Activated CD4-positive, alpha-beta memory T cell treated with anti-CD3 and anti-CD28 coated beads, Interleukin-2, amount 10 ng/mL, durations not matched to agents 7 days and 5 days (primary cell): Measurements from ENCODE around the gene OR51Q1. TPM values are rescaled to one million over a fixed set of nuclear protein-coding genes. Genes with fewer than 3 reads are reported as not detected.

Source experiments
- CTCF ChIA-PET: fragments of 350-600 bp; sonication (Branson Sonifier 250); formaldehyde crosslinking; loops from one replicate; lab custom pipeline; 2021; ENCODE audit warnings: antibody characterized with exemption, inconsistent platforms; lab: Charles Lee
- POLR2A ChIA-PET: fragments of 350-600 bp; sonication (Branson Sonifier 250); formaldehyde crosslinking; loops from one replicate; lab custom pipeline; 2021; ENCODE audit warnings: antibody characterized with exemption; lab: Charles Lee
- DNase-seq: peaks from one replicate; pipeline ENCODE4 v3.0.0-alpha.2; 2020
- H3K27ac Mint-ChIP-seq: one replicate; pipeline ENCODE4 v1.8.0; 2021; ENCODE audit warnings: mild to moderate bottlenecking, mixed read lengths
- H3K27me3 Mint-ChIP-seq: one replicate; pipeline ENCODE4 v1.8.0; 2021; ENCODE audit warnings: mixed read lengths
- H3K36me3 Mint-ChIP-seq: one replicate; pipeline ENCODE4 v1.8.0; 2021; ENCODE audit warnings: low read depth, mixed read lengths
- H3K4me1 Mint-ChIP-seq: one replicate; pipeline ENCODE4 v1.8.0; 2021; ENCODE audit warnings: mixed read lengths
- H3K4me3 Mint-ChIP-seq: one replicate; pipeline ENCODE4 v1.8.0; 2021; ENCODE audit warnings: mild to moderate bottlenecking, mixed read lengths
- H3K9me3 Mint-ChIP-seq: one replicate; pipeline ENCODE4 v1.8.0; 2021; ENCODE audit warnings: mixed read lengths
- total RNA-seq, 2 experiments: library from RNA; stranded (reverse); gene quantifications; one replicate each; pipeline ENCODE4 v1.2.3, GENCODE V29; 2021

The OR51Q1 gene
- total RNA-seq, result not detected

DNA sequence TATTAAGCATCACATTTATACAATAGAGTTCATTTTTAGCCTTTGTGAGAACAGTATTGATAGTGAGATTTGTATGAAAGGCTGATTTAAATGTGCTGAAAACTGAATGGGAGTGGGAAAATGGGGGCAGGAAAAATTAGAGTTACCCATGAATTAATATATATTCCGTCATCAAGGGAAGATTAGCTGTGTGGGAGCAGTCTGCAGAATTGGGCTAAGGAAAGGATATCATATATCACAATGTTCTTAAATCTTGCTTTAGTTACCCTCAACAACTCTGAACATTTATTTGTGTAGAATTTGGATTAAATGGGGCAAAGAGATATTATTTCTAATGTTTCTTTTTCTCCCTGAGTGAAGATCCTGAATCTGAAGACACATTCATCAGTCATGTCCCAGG is at the start of gene OR51Q1:
OR51Q1 (plus strand) TSS at position 301 of the 400 bp plus-strand sequence; CDS start at position 391, 90 bp downstream.
- Mint-ChIP-seq H3K4me1 (no peaks in the 10 kb centered on the region), H3K9me3 (no peaks in the 10 kb centered on the region), H3K27ac (no peak within 1 kb of the TSS), H3K4me3 (no peak within 1 kb of the TSS), H3K27me3 (no peaks in the 10 kb centered on the region), H3K36me3 (no peaks in the 10 kb centered on the region)
- POLR2A ChIA-PET, result no interaction called here
- no peak for DNase-seq
- CTCF ChIA-PET, result no interaction called here

GRCh38 chr11:5380740-5381342 is 41.1 kb upstream of the OR51Q1 start:
- Mint-ChIP-seq H3K9me3 (no peaks in the 10 kb centered on the region), H3K4me1 (no peaks in the 10 kb centered on the region), H3K27me3 (no peaks in the 10 kb centered on the region), H3K4me3 (no peak overlapping the region), H3K36me3 (no peaks in the 10 kb centered on the region), H3K27ac (no peak overlapping the region)
- ChIA-PET CTCF (no interaction called here), POLR2A (no interaction called here)
- DNase-seq, result peak; percentile 35

GRCh38 chr11:5383576-5383975 is 38.3 kb upstream of the OR51Q1 start, which contains the start of gene OR51M1:
Gene OR51M1 (plus strand): TSS chr11:5383812. CDS start chr11:5389399, 5,587 bp downstream.
- H3K36me3 Mint-ChIP-seq, result no peaks in the 10 kb centered on the region
- ChIA-PET POLR2A (no interaction called here), CTCF (no interaction called here)
- no peaks in the 10 kb centered on the region for H3K4me1 Mint-ChIP-seq
- no peak for DNase-seq
- no peak within 1 kb of the TSS for H3K27ac Mint-ChIP-seq
- no peaks in the 10 kb centered on the region for H3K9me3 Mint-ChIP-seq
- H3K4me3 Mint-ChIP-seq, result no peak within 1 kb of the TSS
- H3K27me3 Mint-ChIP-seq, result no peaks in the 10 kb centered on the region

GRCh38 chr11:5384335-5384734 is 37.6 kb upstream of the OR51Q1 start:
- ChIA-PET CTCF (no interaction called here), POLR2A (no interaction called here)
- Mint-ChIP-seq H3K27me3 (no peaks in the 10 kb centered on the region), H3K4me3 (no peak overlapping the region), H3K4me1 (no peaks in the 10 kb centered on the region), H3K27ac (no peak overlapping the region), H3K36me3 (no peaks in the 10 kb centered on the region), H3K9me3 (no peaks in the 10 kb centered on the region)
- no peak for DNase-seq

DNA sequence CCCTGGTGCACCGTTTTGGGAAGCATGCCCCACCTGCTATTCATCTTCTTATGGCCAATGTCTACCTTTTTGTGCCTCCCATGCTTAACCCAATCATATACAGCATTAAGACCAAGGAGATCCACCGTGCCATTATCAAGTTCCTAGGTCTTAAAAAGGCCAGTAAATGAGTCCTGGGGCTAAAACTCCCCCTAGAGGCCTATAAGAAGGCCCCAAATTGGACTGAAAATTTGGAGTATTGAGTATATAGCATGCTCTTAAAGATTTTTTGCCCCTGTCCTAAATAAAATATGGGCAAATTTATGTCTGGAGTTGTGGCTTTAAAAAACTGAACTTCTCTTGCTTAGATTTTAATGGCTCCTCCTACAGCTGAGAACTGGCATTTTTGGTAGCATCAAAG is 31.7 kb upstream of the OR51Q1 start:
- H3K27me3 Mint-ChIP-seq, result no peaks in the 10 kb centered on the region
- no peaks in the 10 kb centered on the region for H3K4me1 Mint-ChIP-seq
- H3K27ac Mint-ChIP-seq, result no peak overlapping the region
- no peak for DNase-seq
- H3K36me3 Mint-ChIP-seq, result no peaks in the 10 kb centered on the region
- CTCF ChIA-PET, result no interaction called here
- H3K9me3 Mint-ChIP-seq, result no peaks in the 10 kb centered on the region
- POLR2A ChIA-PET, result no interaction called here
- H3K4me3 Mint-ChIP-seq, result no peak overlapping the region

DNA sequence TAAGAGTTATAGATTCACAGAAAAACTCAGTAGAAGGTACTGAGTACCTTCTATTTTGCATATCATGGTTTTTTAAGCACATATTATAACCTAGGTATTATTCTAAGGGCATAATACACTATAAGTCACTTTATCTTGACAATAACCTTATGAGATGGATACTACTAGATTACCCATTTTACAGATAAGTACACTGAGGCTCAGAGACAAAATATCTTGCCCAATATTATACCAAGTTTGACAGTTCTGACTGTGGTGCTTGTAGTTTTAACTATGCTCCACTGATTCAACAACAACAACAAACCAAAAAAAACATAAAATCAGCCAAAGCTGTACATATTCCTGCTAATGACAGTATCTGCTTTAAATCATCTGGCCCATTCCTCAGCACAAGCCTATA is 27.8 kb upstream of the OR51Q1 start:
- DNase-seq, result no peak
- ChIA-PET CTCF (no interaction called here), POLR2A (no interaction called here)
- Mint-ChIP-seq H3K4me3 (no peak overlapping the region), H3K9me3 (no peaks in the 10 kb centered on the region), H3K36me3 (no peaks in the 10 kb centered on the region), H3K27ac (no peak overlapping the region), H3K4me1 (no peaks in the 10 kb centered on the region), H3K27me3 (no peaks in the 10 kb centered on the region)

DNA sequence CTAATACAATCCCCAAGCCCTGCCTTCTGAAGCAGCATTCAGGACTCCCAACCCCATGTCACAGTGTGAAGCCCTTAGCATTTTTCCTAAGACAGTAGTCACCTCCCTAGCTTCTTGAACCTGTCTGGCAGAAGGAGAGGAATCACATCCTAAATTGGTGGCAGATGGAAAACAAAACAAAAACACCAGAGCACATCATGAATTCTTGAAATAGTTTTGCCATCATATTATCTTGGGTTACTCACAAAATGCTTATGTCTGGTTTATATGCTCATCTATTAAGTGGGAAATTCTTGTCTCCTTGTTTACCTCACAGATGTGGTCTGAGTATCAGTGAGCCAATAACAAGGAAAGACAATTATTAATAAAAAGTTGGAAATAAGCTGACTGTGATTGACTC is 23.0 kb upstream of the OR51Q1 start:
- no peak overlapping the region for H3K27ac Mint-ChIP-seq
- no peaks in the 10 kb centered on the region for H3K27me3 Mint-ChIP-seq
- no peaks in the 10 kb centered on the region for H3K36me3 Mint-ChIP-seq
- no peak for DNase-seq
- CTCF ChIA-PET, result no interaction called here
- peaks cover 3% of the 10 kb centered on the region for H3K9me3 Mint-ChIP-seq
- no peak overlapping the region for H3K4me3 Mint-ChIP-seq
- POLR2A ChIA-PET, result no interaction called here
- H3K4me1 Mint-ChIP-seq, result no peaks in the 10 kb centered on the region

- POLR2A ChIA-PET, result no interaction called here
- Mint-ChIP-seq H3K9me3 (peaks cover 3% of the 10 kb centered on the region), H3K4me3 (no peak overlapping the region), H3K27ac (no peak overlapping the region), H3K36me3 (no peaks in the 10 kb centered on the region), H3K4me1 (no peaks in the 10 kb centered on the region), H3K27me3 (no peaks in the 10 kb centered on the region)
- DNase-seq, result no peak
- CTCF ChIA-PET, result no interaction called here
Measured at GRCh38 chr11:5405173-5405572, 16.7 kb upstream of the OR51Q1 start.

GRCh38 chr11:5420993-5421392 is 918 bp upstream of the OR51Q1 start:
- ChIA-PET POLR2A (no interaction called here), CTCF (no interaction called here)
- Mint-ChIP-seq H3K4me1 (no peaks in the 10 kb centered on the region), H3K27me3 (no peaks in the 10 kb centered on the region), H3K27ac (no peak overlapping the region), H3K9me3 (no peaks in the 10 kb centered on the region), H3K36me3 (no peaks in the 10 kb centered on the region), H3K4me3 (no peak overlapping the region)
- DNase-seq, result no peak

GRCh38 chr11:5423131-5423530 is 1.2 kb downstream of the OR51Q1 start:
- H3K36me3 Mint-ChIP-seq, result no peaks in the 10 kb centered on the region
- CTCF ChIA-PET, result no interaction called here
- no peak overlapping the region for H3K4me3 Mint-ChIP-seq
- DNase-seq, result no peak
- H3K9me3 Mint-ChIP-seq, result no peaks in the 10 kb centered on the region
- no peak overlapping the region for H3K27ac Mint-ChIP-seq
- H3K4me1 Mint-ChIP-seq, result no peaks in the 10 kb centered on the region
- H3K27me3 Mint-ChIP-seq, result no peaks in the 10 kb centered on the region
- POLR2A ChIA-PET, result no interaction called here

DNA sequence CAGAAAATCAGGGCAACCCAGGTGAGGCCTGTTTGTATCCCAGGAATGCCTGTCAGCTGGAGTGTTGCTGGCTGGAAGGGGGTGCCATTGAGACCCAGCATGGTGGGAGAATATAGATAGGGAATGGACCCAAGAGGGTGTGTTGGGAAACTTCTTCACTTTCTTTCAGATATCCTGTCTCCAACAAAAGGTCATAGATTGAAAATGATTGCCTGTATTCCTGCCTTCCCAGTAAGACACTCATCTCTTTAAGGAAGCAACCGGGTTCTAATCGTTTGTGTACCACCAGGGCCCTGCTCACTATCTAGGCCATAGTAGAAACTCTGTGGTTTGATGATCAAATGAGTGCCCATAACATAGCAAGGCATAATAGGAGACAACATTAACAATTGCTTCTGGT is 19.5 kb downstream of the OR51Q1 start, which contains the start of gene OR51I1:
OR51I1 (minus strand) TSS at position 101 of the 400 bp plus-strand sequence; CDS start at position 101, 0 bp downstream.
- CTCF ChIA-PET, result no interaction called here
- no peak within 1 kb of the TSS for H3K4me3 Mint-ChIP-seq
- H3K4me1 Mint-ChIP-seq, result no peaks in the 10 kb centered on the region
- no peak within 1 kb of the TSS for H3K27ac Mint-ChIP-seq
- H3K9me3 Mint-ChIP-seq, result no peaks in the 10 kb centered on the region
- no peaks in the 10 kb centered on the region for H3K36me3 Mint-ChIP-seq
- POLR2A ChIA-PET, result no interaction called here
- DNase-seq, result no peak
- peaks cover 1% of the 10 kb centered on the region for H3K27me3 Mint-ChIP-seq

- H3K27me3 Mint-ChIP-seq, result peaks cover 4% of the 10 kb centered on the region
- CTCF ChIA-PET, result no interaction called here
- no peak for DNase-seq
Measured at GRCh38 chr11:5443835-5444393, 22.0 kb downstream of the OR51Q1 start.

DNA sequence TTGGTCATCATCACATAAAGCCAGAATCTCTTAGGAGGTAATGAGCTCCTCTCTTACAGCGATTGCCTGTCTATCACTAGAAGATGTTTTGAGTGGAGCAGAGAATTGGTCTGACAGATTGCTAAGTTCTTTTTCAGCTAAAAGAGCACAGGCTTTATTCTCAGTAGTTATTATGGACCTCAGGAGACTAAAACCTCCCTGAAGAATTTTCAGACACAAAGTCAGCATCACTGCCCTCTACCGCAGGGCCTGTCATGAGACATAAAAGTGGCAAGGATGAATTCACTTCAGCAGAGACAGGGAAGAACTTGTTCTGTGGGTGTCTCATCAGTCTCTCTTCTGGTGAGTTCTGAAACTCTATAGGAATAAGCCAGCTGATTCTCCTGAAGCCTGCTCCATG is 27.1 kb downstream of the OR51Q1 start, which contains the start of gene OR51I2:
OR51I2 (plus strand) TSS at position 301 of the 400 bp plus-strand sequence. CDS start 4,166 bp downstream, outside the sequence.
- Mint-ChIP-seq H3K36me3 (no peaks in the 10 kb centered on the region), H3K27me3 (peaks cover 2% of the 10 kb centered on the region), H3K4me3 (no peak within 1 kb of the TSS), H3K4me1 (no peaks in the 10 kb centered on the region), H3K27ac (no peak within 1 kb of the TSS), H3K9me3 (no peaks in the 10 kb centered on the region)
- ChIA-PET CTCF (no interaction called here), POLR2A (no interaction called here)
- no peak for DNase-seq

More at GRCh38 chr11:5443835-5444393, 22.0 kb downstream of the OR51Q1 start:
- H3K4me3 Mint-ChIP-seq, result no peak overlapping the region
- no peaks in the 10 kb centered on the region for H3K36me3 Mint-ChIP-seq
- H3K4me1 Mint-ChIP-seq, result no peaks in the 10 kb centered on the region
- no peaks in the 10 kb centered on the region for H3K9me3 Mint-ChIP-seq
- no peak overlapping the region for H3K27ac Mint-ChIP-seq
- POLR2A ChIA-PET, result no interaction called here

- no peak overlapping the region for H3K4me3 Mint-ChIP-seq
- H3K9me3 Mint-ChIP-seq, result no peaks in the 10 kb centered on the region
- DNase-seq, result no peak
- ChIA-PET CTCF (no interaction called here), POLR2A (no interaction called here)
- no peaks in the 10 kb centered on the region for H3K36me3 Mint-ChIP-seq
- H3K4me1 Mint-ChIP-seq, result no peaks in the 10 kb centered on the region
- H3K27ac Mint-ChIP-seq, result no peak overlapping the region
- peaks cover 2% of the 10 kb centered on the region for H3K27me3 Mint-ChIP-seq
Measured at GRCh38 chr11:5449432-5449831, 27.5 kb downstream of the OR51Q1 start.
